ENCODE results near the gene DHX32.

DNA sequence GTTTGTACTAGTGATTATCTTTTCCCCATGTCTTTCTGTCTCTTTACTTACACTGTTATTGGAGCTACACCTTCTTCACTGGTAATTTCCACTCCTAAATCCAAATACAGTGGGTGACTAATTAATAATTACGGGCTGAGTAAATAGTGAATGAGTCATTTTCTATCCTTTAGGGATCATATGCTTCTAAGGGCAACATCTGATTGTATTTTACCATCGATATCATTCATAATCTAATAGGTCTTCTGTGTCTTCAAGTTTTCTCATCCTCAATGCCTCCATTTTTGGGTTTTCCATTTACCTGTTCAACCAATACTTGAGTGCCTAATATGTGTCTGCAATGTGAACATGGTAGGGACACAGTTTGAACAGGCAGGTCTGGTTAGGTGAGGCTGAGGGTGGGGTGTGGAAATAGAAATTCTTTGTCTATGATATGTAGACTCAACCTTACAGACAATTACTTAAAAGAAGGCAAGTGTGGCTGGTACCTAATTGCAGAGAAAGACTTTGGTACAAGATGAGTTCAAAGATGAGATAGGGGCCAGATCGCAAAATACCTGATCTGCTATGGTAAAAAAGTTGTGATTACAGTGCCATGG lies 5.9 kb upstream of the DHX32 start:
- TF ChIP-seq, protein P1, sequence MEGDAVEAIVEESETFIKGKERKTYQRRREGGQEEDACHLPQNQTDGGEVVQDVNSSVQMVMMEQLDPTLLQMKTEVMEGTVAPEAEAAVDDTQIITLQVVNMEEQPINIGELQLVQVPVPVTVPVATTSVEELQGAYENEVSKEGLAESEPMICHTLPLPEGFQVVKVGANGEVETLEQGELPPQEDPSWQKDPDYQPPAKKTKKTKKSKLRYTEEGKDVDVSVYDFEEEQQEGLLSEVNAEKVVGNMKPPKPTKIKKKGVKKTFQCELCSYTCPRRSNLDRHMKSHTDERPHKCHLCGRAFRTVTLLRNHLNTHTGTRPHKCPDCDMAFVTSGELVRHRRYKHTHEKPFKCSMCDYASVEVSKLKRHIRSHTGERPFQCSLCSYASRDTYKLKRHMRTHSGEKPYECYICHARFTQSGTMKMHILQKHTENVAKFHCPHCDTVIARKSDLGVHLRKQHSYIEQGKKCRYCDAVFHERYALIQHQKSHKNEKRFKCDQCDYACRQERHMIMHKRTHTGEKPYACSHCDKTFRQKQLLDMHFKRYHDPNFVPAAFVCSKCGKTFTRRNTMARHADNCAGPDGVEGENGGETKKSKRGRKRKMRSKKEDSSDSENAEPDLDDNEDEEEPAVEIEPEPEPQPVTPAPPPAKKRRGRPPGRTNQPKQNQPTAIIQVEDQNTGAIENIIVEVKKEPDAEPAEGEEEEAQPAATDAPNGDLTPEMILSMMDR (IDR thresholded peaks at IDR 0.05): no peak
- TF ChIP-seq EZH2 (IDR thresholded peaks at IDR 0.05): no peak
- no peak for TF ChIP-seq EZH2phosphoT487 (IDR thresholded peaks at IDR 0.05)
